ELF-1 (cell line): ENCODE measurements around the gene RABIF.
"Not testable (repeated sequence)": the region's sequence is repeated elsewhere in the genome, so short reads cannot be mapped to it uniquely, and the experiment has no call there.

Source experiments
- DNase-seq: peaks from one replicate; pipeline ENCODE4 v3.0.0-alpha.2; 2016; ENCODE audit warnings: low read depth, low spot score

RABIF gene

GRCh38 chr1:202888531-202889360, at the start of gene RABIF:
RABIF (minus strand) TSS chr1:202889149; CDS start chr1:202889098, 51 bp downstream.
- peak; percentile 98 for DNase-seq

DNA sequence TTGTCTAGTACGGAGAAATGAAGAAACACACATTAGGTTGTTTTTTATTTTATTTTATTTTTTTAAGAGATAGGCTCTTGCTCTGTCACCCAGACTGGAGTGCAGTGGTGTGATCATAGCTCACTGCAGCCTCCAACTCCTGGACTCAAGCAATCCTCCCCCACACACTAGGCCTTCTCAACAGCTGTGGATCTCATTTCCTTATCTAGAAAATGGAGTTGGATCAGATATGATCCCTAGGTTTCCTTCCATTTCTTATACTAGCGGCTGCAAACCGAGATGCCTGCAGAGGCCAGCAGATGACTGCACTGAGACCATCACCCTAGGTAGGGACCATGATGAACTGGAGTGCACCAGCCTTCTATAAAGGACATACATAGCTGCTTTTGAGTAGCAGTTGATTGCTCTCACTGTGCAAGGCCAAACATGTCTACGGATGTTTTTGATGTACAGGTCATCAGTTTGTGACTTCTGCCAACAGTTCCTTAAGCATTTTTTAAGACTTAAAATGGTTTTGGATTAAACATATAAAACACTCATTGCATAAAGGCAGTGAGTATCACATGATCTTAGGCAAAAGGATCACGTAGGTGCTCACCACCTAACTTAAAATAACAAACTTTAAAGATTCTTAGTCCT, 49.5 kb upstream of the RABIF start:
- no peak for DNase-seq

GRCh38 chr1:202936409-202936808, 47.5 kb upstream of the RABIF start:
- not testable (repeated sequence) for DNase-seq

DNA sequence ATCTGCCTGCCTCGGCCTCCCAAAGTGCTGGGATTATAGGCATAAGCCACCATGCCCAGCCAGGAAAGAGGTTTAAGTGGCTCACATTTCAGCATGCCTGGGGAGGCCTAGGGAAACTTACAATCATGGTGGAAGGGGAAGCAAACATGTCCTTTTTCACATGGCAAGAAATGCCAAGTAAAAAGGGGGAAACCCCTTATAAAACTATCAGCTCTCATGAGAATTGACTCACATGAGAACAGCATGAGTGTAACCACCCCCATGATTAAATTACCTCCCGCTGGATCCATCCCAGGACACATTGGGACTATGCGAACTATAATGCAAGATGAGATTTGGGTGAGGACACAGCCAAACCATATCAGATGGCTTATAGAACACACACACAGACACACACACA, 46.9 kb upstream of the RABIF start:
- no peak for DNase-seq

DNA sequence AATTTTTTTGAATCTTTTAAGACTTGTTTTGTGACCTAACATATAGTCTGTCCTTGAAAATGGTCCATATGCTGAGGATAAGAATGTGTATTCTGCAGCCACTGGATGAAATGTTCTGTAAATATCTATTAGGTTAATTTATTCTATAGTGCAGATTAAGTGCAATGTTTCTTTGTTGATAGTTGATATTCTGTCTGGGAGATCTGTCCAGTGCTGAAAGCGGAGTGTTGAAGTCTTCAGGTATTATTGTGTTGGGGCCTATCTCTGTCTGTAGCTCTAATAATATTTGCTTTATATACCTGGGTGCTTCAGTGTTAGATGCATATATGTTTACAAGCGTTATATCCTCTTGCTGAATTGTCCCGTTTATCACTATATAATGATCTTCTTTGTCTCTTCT, 45.8 kb upstream of the RABIF start:
- no peak for DNase-seq

GRCh38 chr1:202932476-202932875, 43.5 kb upstream of the RABIF start:
- no peak for DNase-seq

DNA sequence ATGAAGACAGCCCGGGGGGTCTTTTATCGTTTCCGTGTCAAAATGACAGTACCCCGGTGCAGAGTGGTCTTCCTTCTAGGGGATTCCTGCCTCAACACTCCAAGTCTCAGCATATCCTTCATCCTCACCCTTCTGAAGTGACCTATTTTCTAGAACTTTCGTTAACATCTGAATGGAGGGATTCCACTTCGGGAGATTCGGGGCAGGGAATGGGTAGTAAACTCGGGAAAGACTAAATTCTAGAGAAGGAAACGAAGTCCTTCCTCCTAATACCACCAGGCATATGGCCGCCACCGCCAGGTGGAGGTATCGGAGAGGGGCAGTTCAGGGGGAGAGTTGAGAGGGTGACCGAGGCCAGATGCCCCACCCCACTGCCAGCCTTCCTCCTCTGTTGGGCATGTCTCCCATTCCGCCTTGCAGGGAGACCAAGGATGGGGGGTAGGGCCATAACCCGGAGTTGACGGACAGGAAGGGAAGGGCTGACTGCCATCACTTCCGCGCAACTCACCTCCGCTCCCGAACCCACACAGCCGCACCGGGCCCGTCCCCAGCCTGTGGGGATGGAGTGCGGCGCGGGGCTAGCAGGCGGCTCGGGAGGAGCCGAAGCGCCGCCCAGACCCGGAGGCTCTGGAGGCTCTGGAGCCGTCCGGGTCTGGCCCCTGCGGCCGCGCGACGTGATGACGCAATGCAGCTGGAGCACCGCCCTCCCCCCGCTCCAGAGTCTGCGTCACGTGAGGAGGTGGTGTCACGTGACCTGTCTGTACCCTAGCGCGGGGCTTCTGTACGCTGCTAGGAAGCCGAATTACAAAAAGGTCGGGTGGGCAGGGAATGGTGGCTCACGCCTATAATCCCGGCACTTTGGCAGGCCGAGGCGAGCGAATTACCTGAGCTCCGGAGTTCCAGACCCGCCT, 37.9 kb upstream of the RABIF start, which contains the start of gene KLHL12:
TSS of gene KLHL12 (minus strand) at position 654 of the 911 bp plus-strand sequence. CDS start 2,072 bp downstream, outside the sequence.
- DNase-seq, result peak; percentile 99

GRCh38 chr1:202923533-202923932, 34.6 kb upstream of the RABIF start:
- DNase-seq, result no peak

GRCh38 chr1:202919615-202920014, 30.7 kb upstream of the RABIF start:
- no peak for DNase-seq

GRCh38 chr1:202915146-202915545, 26.2 kb upstream of the RABIF start:
- no peak for DNase-seq

- not testable (repeated sequence) for DNase-seq
These were observed 23.5 kb upstream of the RABIF start for GRCh38 chr1:202912476-202912875.

DNA sequence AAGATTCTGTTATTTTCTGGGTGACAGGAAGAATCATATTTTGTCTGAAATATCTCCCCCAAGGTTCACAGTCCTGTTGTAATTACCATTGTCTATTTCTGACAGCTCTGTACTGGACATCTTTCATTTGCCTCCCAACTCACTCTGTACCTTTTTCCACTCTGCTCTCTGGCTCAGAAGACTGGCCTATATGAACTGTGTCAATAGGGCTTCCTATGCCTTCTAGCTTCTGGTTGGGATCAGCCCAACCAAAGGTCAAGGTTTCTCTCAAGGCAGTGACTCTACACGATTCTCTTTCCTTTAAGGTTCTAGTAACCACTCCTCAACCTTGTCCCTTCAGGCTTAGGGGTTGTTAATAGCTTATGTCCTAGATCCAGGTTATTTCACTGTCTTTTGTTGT, 20.5 kb upstream of the RABIF start:
- no peak for DNase-seq

DNA sequence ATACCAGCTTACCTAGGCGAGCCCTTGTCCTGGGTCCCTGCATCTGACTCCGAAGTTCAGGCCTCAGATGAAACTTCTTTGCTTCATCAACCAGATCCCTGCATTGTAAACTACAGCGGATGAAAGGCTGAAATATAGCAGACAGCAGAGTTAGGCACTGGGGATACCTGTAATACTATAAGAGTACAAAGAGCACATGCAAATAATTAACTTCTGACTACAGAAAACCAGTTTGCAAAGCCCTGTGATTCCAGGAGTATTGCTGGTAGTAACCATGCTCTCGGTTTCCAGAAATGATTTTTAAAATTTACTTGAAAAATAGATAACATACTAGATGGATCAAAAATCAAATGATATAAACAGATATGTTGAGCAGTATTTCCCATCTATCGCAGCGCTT, 20.0 kb upstream of the RABIF start:
- DNase-seq, result no peak

DNA sequence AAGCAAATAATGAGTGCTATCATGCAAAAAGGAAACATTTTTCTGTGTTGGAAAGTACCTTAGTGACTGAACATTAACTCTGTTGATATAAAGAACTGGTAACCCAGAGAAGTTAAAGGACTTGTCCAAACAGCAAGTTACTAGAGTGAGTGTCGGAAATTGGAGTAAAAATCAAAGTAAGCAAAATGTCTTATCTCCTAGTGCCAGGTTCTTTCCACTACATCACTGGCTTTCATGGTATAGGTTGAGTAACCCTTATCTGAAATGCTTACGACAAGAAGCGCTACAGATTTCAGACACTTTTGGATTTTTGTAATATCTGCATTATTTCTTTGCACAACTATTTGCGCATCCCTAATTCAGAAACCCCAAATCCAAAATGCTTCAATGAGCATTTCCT, 16.4 kb upstream of the RABIF start:
- no peak for DNase-seq

GRCh38 chr1:202903808-202904207, 14.9 kb upstream of the RABIF start:
- DNase-seq, result not testable (repeated sequence)

DNA sequence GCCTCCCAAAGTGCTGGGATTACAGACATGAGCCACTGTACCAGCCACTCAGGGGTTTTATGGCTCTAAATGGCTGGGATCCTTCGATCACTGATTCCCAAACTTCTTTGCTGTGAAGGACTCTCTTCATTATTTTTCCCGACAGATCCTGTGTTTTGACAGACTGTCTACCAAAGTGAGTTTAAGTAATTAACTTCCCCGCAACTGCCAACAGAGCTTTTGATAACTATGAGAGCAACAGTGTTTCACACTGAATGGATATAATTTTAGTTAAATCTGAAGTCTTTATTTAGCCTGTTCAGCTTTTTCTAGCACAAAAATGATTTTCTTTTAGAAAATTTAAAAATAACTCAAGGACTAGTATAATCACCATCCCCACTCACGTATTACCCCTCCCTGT, 12.6 kb upstream of the RABIF start:
- DNase-seq, result no peak

DNA sequence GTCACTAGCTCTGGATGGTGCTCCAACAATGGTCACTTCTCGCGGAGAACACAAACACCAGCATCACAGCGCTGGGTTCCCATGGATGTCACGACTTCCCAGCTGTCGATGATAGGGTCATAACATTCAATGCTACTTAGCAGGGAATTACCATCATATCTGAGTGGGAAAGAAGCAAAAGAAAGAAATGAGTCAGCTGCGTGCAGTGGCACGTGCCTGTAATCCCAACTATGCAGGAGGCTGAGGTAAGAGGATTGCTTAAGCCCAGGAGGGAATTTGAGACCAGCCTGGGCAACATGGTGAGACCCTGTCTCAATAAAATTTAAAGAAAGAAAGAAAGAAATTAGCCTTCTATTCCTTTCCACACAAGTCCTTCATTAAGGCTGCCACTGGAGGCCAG, 3.6 kb upstream of the RABIF start:
- DNase-seq, result no peak

DNA sequence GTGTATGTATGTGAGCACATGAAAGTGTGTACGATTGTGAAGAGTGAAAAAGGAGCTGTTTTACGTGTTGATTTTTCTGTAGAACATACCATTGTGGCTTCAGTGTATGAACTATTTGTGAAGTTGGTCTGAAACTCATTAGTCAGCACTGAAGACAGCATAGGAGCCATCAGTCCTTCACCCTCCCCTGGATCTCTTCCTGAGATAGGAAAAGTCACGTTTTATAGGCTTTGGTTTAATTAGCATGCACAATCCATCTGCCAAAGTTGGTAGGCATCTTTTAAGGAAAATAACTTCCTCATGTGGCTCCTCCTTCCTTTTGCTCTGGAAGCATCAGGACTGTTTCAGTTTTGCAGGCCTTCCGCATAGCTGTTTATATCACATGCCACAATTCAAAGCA, 1.4 kb upstream of the RABIF start:
- no peak for DNase-seq

- DNase-seq, result no peak
These were observed 773 bp downstream of the RABIF start for GRCh38 chr1:202888221-202888530.

GRCh38 chr1:202880961-202881460, 7.9 kb downstream of the RABIF start:
- no peak for DNase-seq

DNA sequence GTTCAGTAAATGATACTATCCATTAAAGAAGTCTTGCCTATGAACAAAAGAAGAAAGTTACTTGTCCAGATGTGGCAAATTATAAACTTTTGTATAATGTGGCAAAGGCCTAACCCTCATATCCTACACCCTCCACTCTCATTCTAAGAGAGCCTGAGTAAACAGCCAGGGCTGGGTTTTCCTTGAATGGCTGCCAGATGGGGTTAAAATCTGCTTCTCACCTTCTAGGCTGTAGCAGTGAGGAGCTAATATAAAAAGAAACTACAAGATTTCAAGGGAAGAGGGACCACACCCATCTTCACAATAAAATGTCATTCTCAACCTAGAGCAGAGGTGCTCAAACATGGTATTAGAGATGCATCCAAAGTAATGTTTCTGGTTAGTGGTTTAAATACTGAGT, 8.9 kb downstream of the RABIF start:
- DNase-seq, result no peak

DNA sequence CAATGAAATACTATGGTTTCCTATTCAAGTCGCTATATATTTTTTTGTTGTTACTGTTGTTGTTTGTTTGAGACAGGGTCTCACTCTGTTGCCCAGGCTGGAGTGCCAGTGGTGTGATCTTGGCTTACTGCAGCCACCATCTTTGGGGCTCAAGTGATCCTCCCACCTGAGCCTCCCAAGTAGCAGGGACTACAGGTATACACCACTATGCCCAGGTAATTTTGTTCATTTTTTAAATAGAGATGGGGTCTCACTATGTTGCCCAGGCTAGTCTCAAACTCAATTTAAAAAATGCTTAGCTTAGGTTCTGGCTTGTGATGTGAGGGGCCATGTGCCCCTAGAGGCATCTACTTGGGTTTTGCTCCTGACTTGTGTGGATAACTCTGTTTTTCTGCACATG, 9.8 kb downstream of the RABIF start:
- no peak for DNase-seq
